Activated T-helper 17 cell treated with anti-CD3 and anti-CD28 coated beads, Interleukin-2, amount 50 U/mL, for 72 hours (primary cell): ENCODE results near the gene ZFYVE21. TPM values are rescaled to one million over a fixed set of nuclear protein-coding genes. Genes with fewer than 3 reads are reported as not detected.
A peak's percentile ranks its signal among the peaks of the same experiment; 100 is the strongest.

Experiments used
- ATAC-seq: fragments of 150-1000 bp; cut with Tn5 transposase; replicated peaks from 2 replicates; pipeline ENCODE4 v1.10.0; 2021; ENCODE audit warnings: mild to moderate bottlenecking, moderate library complexity
- H3K27ac Mint-ChIP-seq: one replicate; pipeline ENCODE4 v1.8.0; 2022; ENCODE audit warnings: mixed read lengths
- H3K27me3 Mint-ChIP-seq: one replicate; pipeline ENCODE4 v1.8.0; 2022; ENCODE audit warnings: mixed read lengths
- H3K36me3 Mint-ChIP-seq: one replicate; pipeline ENCODE4 v1.8.0; 2022; ENCODE audit warnings: low read depth, mild to moderate bottlenecking, mixed read lengths
- H3K4me1 Mint-ChIP-seq: one replicate; pipeline ENCODE4 v1.8.0; 2022; ENCODE audit warnings: mixed read lengths
- H3K4me3 Mint-ChIP-seq: one replicate; pipeline ENCODE4 v1.8.0; 2022; ENCODE audit warnings: mild to moderate bottlenecking, mixed read lengths
- H3K9me3 Mint-ChIP-seq: one replicate; pipeline ENCODE4 v1.8.0; 2022; ENCODE audit warnings: mixed read lengths
- total RNA-seq, 2 donors: library from RNA; stranded (reverse); gene quantifications; one replicate each; pipeline ENCODE4 v1.2.3, GENCODE V29; 2022

ZFYVE21 gene
- total RNA-seq, 2 donors from 2014 or later, result 18.2 to 20.6 TPM

DNA sequence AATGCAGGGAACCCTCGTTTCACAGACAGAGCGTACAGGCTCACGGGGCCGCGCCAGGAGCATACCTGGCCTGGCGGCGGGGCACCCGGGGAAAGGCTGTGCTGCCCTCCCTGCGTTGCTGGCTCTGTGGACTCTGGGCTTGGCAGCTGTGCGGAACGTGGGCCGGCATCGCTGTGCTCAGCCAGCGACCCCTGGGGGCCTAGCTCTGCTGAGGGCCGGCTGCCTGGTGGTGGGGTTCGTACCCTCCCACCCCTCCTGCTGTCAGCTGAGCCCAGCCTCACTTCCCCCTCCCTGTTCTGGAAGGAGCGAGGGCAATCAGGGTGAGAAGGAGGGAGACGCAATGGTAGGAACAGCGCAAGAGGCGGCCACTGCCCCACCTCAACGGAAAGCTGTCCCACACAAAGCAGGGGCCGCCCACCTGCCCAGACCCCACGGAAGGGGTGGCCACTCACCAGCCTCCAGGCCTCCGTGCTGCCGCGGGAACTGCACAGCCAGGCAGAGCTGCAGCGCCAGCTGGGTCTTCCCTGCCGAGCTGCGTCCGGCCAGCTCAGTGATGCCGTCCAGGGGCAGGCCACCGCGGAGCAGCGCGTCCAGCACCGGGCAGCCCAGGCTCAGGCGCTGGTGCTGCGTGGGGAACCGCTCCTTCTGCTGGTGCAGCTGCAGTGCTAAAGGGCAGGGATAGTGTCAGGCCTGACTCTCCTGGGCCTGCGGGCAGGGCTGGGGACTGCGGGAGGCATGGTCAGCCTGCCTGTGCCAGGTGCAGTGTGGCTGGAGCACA is 8.9 kb upstream of the ZFYVE21 start:
- H3K27ac Mint-ChIP-seq, result no peak overlapping the region
- no peak for ATAC-seq
- H3K4me3 Mint-ChIP-seq, result no peak overlapping the region
- H3K27me3 Mint-ChIP-seq, result no peaks in the 10 kb centered on the region
- H3K36me3 Mint-ChIP-seq, result peaks cover 61% of the 10 kb centered on the region
- peaks cover 6% of the 10 kb centered on the region for H3K4me1 Mint-ChIP-seq
- no peaks in the 10 kb centered on the region for H3K9me3 Mint-ChIP-seq

- H3K4me1 Mint-ChIP-seq, result peaks cover 6% of the 10 kb centered on the region
- H3K27me3 Mint-ChIP-seq, result no peaks in the 10 kb centered on the region
- ATAC-seq, result no peak
- peaks cover 55% of the 10 kb centered on the region for H3K36me3 Mint-ChIP-seq
- H3K9me3 Mint-ChIP-seq, result no peaks in the 10 kb centered on the region
- no peak overlapping the region for H3K27ac Mint-ChIP-seq
- no peak overlapping the region for H3K4me3 Mint-ChIP-seq
Measured at GRCh38 chr14:103707329-103708263, 8.0 kb upstream of the ZFYVE21 start.

DNA sequence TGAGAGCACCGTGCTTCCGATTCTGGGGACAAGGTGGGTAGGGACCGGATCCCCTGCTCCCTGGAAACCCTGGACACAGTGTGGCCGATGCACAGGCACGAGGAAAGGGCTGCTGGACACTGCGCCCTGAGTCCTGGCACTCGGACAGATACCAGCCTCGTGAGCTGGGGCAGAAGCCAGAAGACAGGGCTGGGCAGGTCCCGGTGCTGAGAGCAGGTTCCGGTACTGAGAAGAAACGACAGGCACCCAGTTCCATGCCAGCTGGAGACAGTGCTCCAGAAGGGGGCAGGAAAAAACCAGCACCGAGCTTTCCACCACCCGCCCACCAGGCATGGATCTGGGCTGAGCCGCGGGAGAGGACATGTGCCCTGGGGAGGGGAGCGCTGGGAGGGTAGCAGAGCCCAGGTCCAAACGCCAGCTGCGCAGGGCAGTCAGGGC is 6.8 kb upstream of the ZFYVE21 start:
- peaks cover 53% of the 10 kb centered on the region for H3K36me3 Mint-ChIP-seq
- no peaks in the 10 kb centered on the region for H3K27me3 Mint-ChIP-seq
- H3K27ac Mint-ChIP-seq, result no peak overlapping the region
- no peak overlapping the region for H3K4me3 Mint-ChIP-seq
- no peak for ATAC-seq
- peaks cover 7% of the 10 kb centered on the region for H3K4me1 Mint-ChIP-seq
- no peaks in the 10 kb centered on the region for H3K9me3 Mint-ChIP-seq

DNA sequence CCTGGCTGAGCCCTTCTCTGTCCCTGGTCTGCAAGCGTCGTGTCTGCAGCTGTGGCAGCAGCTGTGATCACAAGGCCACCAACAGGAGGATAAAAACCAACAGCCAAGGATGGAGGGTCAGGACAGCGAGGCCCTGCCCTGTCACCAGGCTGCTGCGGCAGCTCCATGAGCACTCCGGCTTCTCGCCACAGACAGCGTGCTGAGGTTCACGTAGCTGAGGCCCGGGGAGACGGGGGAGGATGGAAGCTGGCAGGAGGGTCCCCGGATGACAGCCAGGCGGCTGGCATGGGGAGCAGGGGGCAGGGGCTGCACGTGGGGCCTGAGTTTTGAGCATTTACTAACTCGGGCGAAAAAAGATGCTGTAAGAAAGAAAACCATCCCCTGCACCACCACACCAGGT is 5.8 kb upstream of the ZFYVE21 start:
- Mint-ChIP-seq H3K27me3 (no peaks in the 10 kb centered on the region), H3K4me3 (no peak overlapping the region), H3K27ac (no peak overlapping the region), H3K36me3 (peaks cover 45% of the 10 kb centered on the region), H3K4me1 (peaks cover 9% of the 10 kb centered on the region), H3K9me3 (no peaks in the 10 kb centered on the region)
- ATAC-seq, result no peak

GRCh38 chr14:103710771-103711377 is 4.7 kb upstream of the ZFYVE21 start:
- Mint-ChIP-seq H3K9me3 (no peaks in the 10 kb centered on the region), H3K4me3 (no peak overlapping the region), H3K27me3 (no peaks in the 10 kb centered on the region), H3K36me3 (peaks cover 44% of the 10 kb centered on the region), H3K4me1 (peaks cover 13% of the 10 kb centered on the region), H3K27ac (no peak overlapping the region)
- no peak for ATAC-seq

- peaks cover 44% of the 10 kb centered on the region for H3K36me3 Mint-ChIP-seq
- no peaks in the 10 kb centered on the region for H3K9me3 Mint-ChIP-seq
- H3K4me1 Mint-ChIP-seq, result peaks cover 13% of the 10 kb centered on the region
- no peak overlapping the region for H3K27ac Mint-ChIP-seq
- no peak for ATAC-seq
- H3K27me3 Mint-ChIP-seq, result no peaks in the 10 kb centered on the region
- H3K4me3 Mint-ChIP-seq, result no peak overlapping the region
Measured at GRCh38 chr14:103711516-103712431, 3.8 kb upstream of the ZFYVE21 start.

- H3K27ac Mint-ChIP-seq, result peak overlapping the region; percentile 22
- H3K9me3 Mint-ChIP-seq, result no peaks in the 10 kb centered on the region
- peaks cover 19% of the 10 kb centered on the region for H3K4me1 Mint-ChIP-seq
- H3K27me3 Mint-ChIP-seq, result no peaks in the 10 kb centered on the region
- H3K36me3 Mint-ChIP-seq, result peaks cover 53% of the 10 kb centered on the region
- H3K4me3 Mint-ChIP-seq, result no peak overlapping the region
- no peak for ATAC-seq
Measured at GRCh38 chr14:103712633-103713247, 2.9 kb upstream of the ZFYVE21 start.

- no peaks in the 10 kb centered on the region for H3K9me3 Mint-ChIP-seq
- H3K4me1 Mint-ChIP-seq, result peaks cover 22% of the 10 kb centered on the region
- H3K27me3 Mint-ChIP-seq, result no peaks in the 10 kb centered on the region
- H3K27ac Mint-ChIP-seq, result peak overlapping the region; percentile 22
- peaks cover 46% of the 10 kb centered on the region for H3K36me3 Mint-ChIP-seq
- ATAC-seq, result no peak
- peak overlapping the region; percentile 87 for H3K4me3 Mint-ChIP-seq
Measured at GRCh38 chr14:103713304-103714062, 2.1 kb upstream of the ZFYVE21 start.

- no peaks in the 10 kb centered on the region for H3K9me3 Mint-ChIP-seq
- no peaks in the 10 kb centered on the region for H3K27me3 Mint-ChIP-seq
- H3K27ac Mint-ChIP-seq, result peak overlapping the region; percentile 95
- H3K4me1 Mint-ChIP-seq, result peaks cover 22% of the 10 kb centered on the region
- ATAC-seq, result no peak
- H3K36me3 Mint-ChIP-seq, result peaks cover 39% of the 10 kb centered on the region
- peak overlapping the region; percentile 87 for H3K4me3 Mint-ChIP-seq
Measured at GRCh38 chr14:103714063-103714724, 1.4 kb upstream of the ZFYVE21 start.

- H3K36me3 Mint-ChIP-seq, result peaks cover 25% of the 10 kb centered on the region
- H3K9me3 Mint-ChIP-seq, result no peaks in the 10 kb centered on the region
- no peak overlapping the region for H3K27ac Mint-ChIP-seq
- H3K4me3 Mint-ChIP-seq, result peak overlapping the region; percentile 73
- H3K27me3 Mint-ChIP-seq, result no peaks in the 10 kb centered on the region
- H3K4me1 Mint-ChIP-seq, result peaks cover 30% of the 10 kb centered on the region
- ATAC-seq, result no peak
Measured at GRCh38 chr14:103716091-103716801, 636 bp downstream of the ZFYVE21 start.

DNA sequence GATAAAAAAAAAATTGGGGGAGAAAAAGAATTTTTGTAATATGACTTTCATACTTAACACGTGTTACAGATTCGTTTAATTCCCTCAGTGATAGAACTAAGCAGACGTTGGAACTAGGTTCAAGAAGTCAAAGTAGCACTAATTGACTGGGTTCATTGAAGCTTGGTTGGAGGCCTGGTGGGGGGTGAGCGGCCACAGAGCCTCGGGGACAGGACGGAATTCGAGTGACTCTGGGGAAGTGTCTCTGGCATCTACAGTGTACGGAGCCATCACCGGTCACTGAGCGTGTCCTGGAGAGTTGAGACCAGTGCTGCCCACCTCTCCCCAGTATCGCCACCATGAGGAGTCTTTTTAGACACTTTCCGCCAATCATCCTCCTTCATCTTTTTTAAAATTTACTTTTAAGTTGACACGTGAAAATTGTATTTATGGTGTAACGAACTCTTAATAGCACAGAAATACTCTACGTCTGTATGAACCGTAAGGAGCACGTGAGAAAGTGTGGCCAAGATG is 1.3 kb downstream of the ZFYVE21 start:
- peak overlapping the region; percentile 56 for H3K27ac Mint-ChIP-seq
- peaks cover 37% of the 10 kb centered on the region for H3K4me1 Mint-ChIP-seq
- H3K9me3 Mint-ChIP-seq, result no peaks in the 10 kb centered on the region

DNA sequence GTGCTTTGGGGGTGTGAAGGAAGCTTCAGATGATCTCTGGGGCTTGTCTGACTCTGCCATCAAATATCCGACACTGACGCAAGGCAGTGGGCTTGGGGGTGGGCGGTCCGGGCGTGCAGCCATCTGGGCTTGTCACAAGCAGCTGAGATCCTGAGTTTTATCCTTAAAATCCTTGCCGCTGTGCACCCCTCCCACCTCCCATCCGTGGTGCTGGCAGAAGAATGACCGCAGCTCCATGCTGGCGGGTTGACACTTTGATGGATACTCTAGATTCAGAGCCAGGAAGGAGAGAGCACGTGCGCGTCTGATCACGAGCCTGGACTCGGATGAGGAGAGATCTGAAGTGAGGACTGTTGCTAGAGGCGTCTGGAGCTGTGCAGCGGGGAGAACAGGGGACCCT is 3.0 kb downstream of the ZFYVE21 start:
- Mint-ChIP-seq H3K27me3 (no peaks in the 10 kb centered on the region), H3K4me3 (no peak overlapping the region), H3K9me3 (no peaks in the 10 kb centered on the region), H3K36me3 (peaks cover 16% of the 10 kb centered on the region), H3K27ac (no peak overlapping the region), H3K4me1 (peaks cover 35% of the 10 kb centered on the region)
- no peak for ATAC-seq

More for the DNA sequence above, 1.3 kb downstream of the ZFYVE21 start:
- Mint-ChIP-seq H3K36me3 (peaks cover 23% of the 10 kb centered on the region), H3K27me3 (no peaks in the 10 kb centered on the region), H3K4me3 (peak overlapping the region; percentile 73)
- no peak for ATAC-seq
